ENCODE measurements around the gene LRRC38.

LRRC38 gene

GRCh38 chr1:13516606-13517005 lies 2.8 kb upstream of the LRRC38 start:
- DNase-seq, result no peak

GRCh38 chr1:13514821-13515220 lies 1.0 kb upstream of the LRRC38 start:
- no peak for DNase-seq

- no peak for DNase-seq
Observed at GRCh38 chr1:13513063-13513894, 524 bp downstream of the LRRC38 start.

- no peak for DNase-seq
Observed at GRCh38 chr1:13512472-13512871, 1.3 kb downstream of the LRRC38 start.

- no peak for DNase-seq
Observed at GRCh38 chr1:13510499-13510898, 3.3 kb downstream of the LRRC38 start.

- DNase-seq, result no peak
Observed at GRCh38 chr1:13507075-13507474, 6.7 kb downstream of the LRRC38 start.

- no peak for DNase-seq
Observed at GRCh38 chr1:13505020-13505419, 8.8 kb downstream of the LRRC38 start.

GRCh38 chr1:13500806-13501205 lies 13.0 kb downstream of the LRRC38 start:
- no peak for DNase-seq

GRCh38 chr1:13499422-13499821 lies 14.4 kb downstream of the LRRC38 start:
- no peak for DNase-seq

- no peak for DNase-seq
Observed at GRCh38 chr1:13498553-13498952, 15.2 kb downstream of the LRRC38 start.

- DNase-seq, result no peak
Observed at GRCh38 chr1:13495186-13495585, 18.6 kb downstream of the LRRC38 start.

- DNase-seq, result no peak
Observed at GRCh38 chr1:13494712-13495111, 19.1 kb downstream of the LRRC38 start.

- no peak for DNase-seq
Observed at GRCh38 chr1:13494025-13494424, 19.8 kb downstream of the LRRC38 start.

GRCh38 chr1:13492711-13493110 lies 21.1 kb downstream of the LRRC38 start:
- no peak for DNase-seq

GRCh38 chr1:13487957-13488356 lies 25.8 kb downstream of the LRRC38 start:
- no peak for DNase-seq

GRCh38 chr1:13487143-13487868 lies 26.5 kb downstream of the LRRC38 start:
- DNase-seq, result no peak

- DNase-seq, result no peak
Observed at GRCh38 chr1:13483946-13484345, 29.9 kb downstream of the LRRC38 start.

- no peak for DNase-seq
Observed at GRCh38 chr1:13482600-13482999, 31.2 kb downstream of the LRRC38 start.

GRCh38 chr1:13479171-13479856 lies 34.5 kb downstream of the LRRC38 start:
- no peak for DNase-seq

GRCh38 chr1:13478692-13479091 lies 35.1 kb downstream of the LRRC38 start:
- no peak for DNase-seq

- peak; percentile 1 for DNase-seq
Observed at GRCh38 chr1:13469343-13469742, 44.5 kb downstream of the LRRC38 start.

- no peak for DNase-seq
Observed at GRCh38 chr1:13465515-13465914, 48.3 kb downstream of the LRRC38 start.

- DNase-seq, result no peak
Observed at GRCh38 chr1:13462682-13463081, 51.1 kb downstream of the LRRC38 start.

GRCh38 chr1:13461977-13462376 lies 51.8 kb downstream of the LRRC38 start:
- DNase-seq, result no peak
